HEK293 (cell line): ENCODE results near the gene RAB3GAP2.
"Not testable (repeated sequence)": the region's sequence is repeated elsewhere in the genome, so short reads cannot be mapped to it uniquely, and the experiment has no call there.

ENCODE experiments used
- CTCF ChIA-PET: fragments of 350-600 bp; formaldehyde crosslinking; extraction: SDS; loops from one replicate; lab custom pipeline; 2021; ENCODE audit warnings: antibody characterized with exemption; lab: Yijun Ruan, JAX
- POLR2A ChIA-PET: fragments of 300-600 bp; formaldehyde crosslinking; extraction: SDS; loops from one replicate; lab custom pipeline; 2020; ENCODE audit warnings: antibody characterized with exemption, inconsistent platforms; lab: Yijun Ruan, JAX
- H3K27ac ChIP-seq: fragments of 200-500 bp; sonication (Bioruptor generic); 2 replicates; pipeline ENCODE4 v1.5.1; 2014; ENCODE audit warnings: low read depth, low read length, control low read depth, inconsistent platforms; ENCODE audit errors: extremely low read depth
- H3K36me3 ChIP-seq, 2 experiments: fragments of 200-500 bp in 1 of 2; sonication (Bioruptor generic) in 1 of 2; 1 replicate in 1 of 2; 2 replicates in 1 of 2; pipeline ENCODE4 v1.5.1; 2014 to 2017; ENCODE audit warnings: inconsistent platforms in 2 of 2, low read length in 2 of 2; ENCODE audit not compliant: control insufficient read depth in 2 of 2, insufficient read depth in 1 of 2
- H3K4me1 ChIP-seq: fragments of 200-500 bp; sonication (Bioruptor generic); 2 replicates; pipeline ENCODE4 v1.5.1; 2014; ENCODE audit warnings: mild to moderate bottlenecking, low read length, inconsistent platforms; ENCODE audit not compliant: control insufficient read depth, insufficient read depth
- H3K4me3 ChIP-seq: 2 replicates; pipeline ENCODE4 v1.5.1; 2011; ENCODE audit warnings: low read depth, mild to moderate bottlenecking, control low read depth, low read length, moderate library complexity
- H3K9me3 ChIP-seq: fragments of 200-500 bp; sonication (Bioruptor generic); 2 replicates; pipeline ENCODE4 v1.5.1; 2014; ENCODE audit warnings: low read depth, low read length, inconsistent platforms; ENCODE audit not compliant: control insufficient read depth, insufficient read depth
- GLIS1 ChIP-seq: fragments of 450-650 bp; formaldehyde crosslinking; IDR thresholded peaks from 2 replicates; pipeline ENCODE4 v1.5.1; 2016; ENCODE audit warnings: missing biosample characterization, missing genetic modification characterization
- KLF10 ChIP-seq: fragments of 450-650 bp; IDR thresholded peaks from 2 replicates; pipeline ENCODE4 v1.5.1; 2018; ENCODE audit warnings: missing biosample characterization, mild to moderate bottlenecking, missing genetic modification characterization
- KLF16 ChIP-seq: fragments of 450-650 bp; formaldehyde crosslinking; IDR thresholded peaks from 2 replicates; pipeline ENCODE4 v1.5.1; 2017; ENCODE audit warnings: missing biosample characterization, missing genetic modification characterization
- SALL2 ChIP-seq: fragments of 450-650 bp; formaldehyde crosslinking; IDR thresholded peaks from 2 replicates; pipeline ENCODE4 v1.5.0; 2017; ENCODE audit warnings: missing biosample characterization, mild to moderate bottlenecking, missing genetic modification characterization, borderline replicate concordance
- SCRT1 ChIP-seq: fragments of 450-650 bp; formaldehyde crosslinking; IDR thresholded peaks from 2 replicates; pipeline ENCODE4 v1.5.1; 2016; ENCODE audit warnings: missing biosample characterization, missing genetic modification characterization, borderline replicate concordance
- SCRT2 ChIP-seq: fragments of 450-650 bp; formaldehyde crosslinking; IDR thresholded peaks from 2 replicates; pipeline ENCODE4 v1.5.1; 2016; ENCODE audit warnings: missing biosample characterization, missing genetic modification characterization
- TSHZ1 ChIP-seq: fragments of 450-650 bp; formaldehyde crosslinking; IDR thresholded peaks from 2 replicates; pipeline ENCODE4 v1.5.1; 2016; ENCODE audit warnings: missing biosample characterization, missing genetic modification characterization, borderline replicate concordance
- ZNF10 ChIP-seq: fragments of 450-650 bp; formaldehyde crosslinking; IDR thresholded peaks from 2 replicates; pipeline ENCODE4 v1.5.1; 2017; ENCODE audit warnings: missing biosample characterization, missing genetic modification characterization
- ZNF23 ChIP-seq: fragments of 450-650 bp; formaldehyde crosslinking; IDR thresholded peaks from 2 replicates; pipeline ENCODE4 v1.5.1; 2016; ENCODE audit warnings: missing biosample characterization, missing genetic modification characterization, borderline replicate concordance
- ZNF366 ChIP-seq: fragments of 450-650 bp; formaldehyde crosslinking; conservative IDR thresholded peaks from 2 replicates; pipeline ENCODE4 v1.5.1; 2016; ENCODE audit warnings: missing biosample characterization, missing genetic modification characterization
- ZNF529 ChIP-seq: fragments of 450-650 bp; formaldehyde crosslinking; IDR thresholded peaks from 2 replicates; pipeline ENCODE4 v1.5.1; 2017; ENCODE audit warnings: missing genetic modification characterization, missing biosample characterization; ENCODE audit not compliant: insufficient replicate concordance
- ZNF654 ChIP-seq: fragments of 450-650 bp; formaldehyde crosslinking; IDR thresholded peaks from 2 replicates; pipeline ENCODE4 v1.5.1; 2016; ENCODE audit warnings: low read depth, missing biosample characterization, missing genetic modification characterization
- ZNF843 ChIP-seq: fragments of 450-650 bp; formaldehyde crosslinking; IDR thresholded peaks from 2 replicates; pipeline ENCODE4 v1.5.1; 2016; ENCODE audit warnings: missing biosample characterization, missing genetic modification characterization

The RAB3GAP2 gene

GRCh38 chr1:220119043-220119512 lies 153.2 kb downstream of the RAB3GAP2 start (continued):
- peak; percentile 96 for TF ChIP-seq ZNF366 (tag by site-specific recombination)
- TF ChIP-seq ZNF10: peak; percentile 94
- TF ChIP-seq SCRT1 (tag by site-specific recombination): peak; percentile 59; the same call in 1 of the 2 replicates
- TF ChIP-seq ZNF529 (tag by site-specific recombination): no peak
- peak; percentile 99 for TF ChIP-seq ZNF843 (tag by site-specific recombination)
- TF ChIP-seq KLF16: peak; percentile 70; the same call in 1 of the 2 replicates
- no peak for TF ChIP-seq ZNF23
- no peak for TF ChIP-seq GLIS1 (tag by site-specific recombination)
- TF ChIP-seq TSHZ1 (tag by site-specific recombination): peak; percentile 100
- TF ChIP-seq KLF10 (tag by site-specific recombination): peak; percentile 81

- ChIA-PET POLR2A (interaction anchor here (0.5 to 0.6 kb wide), 2 partner anchors 18 to 75 kb away, joined by 4 read pairs; no protein-coding TSS in a partner anchor), CTCF (interaction anchor here (0.6 to 1.8 kb wide), 16 partner anchors 8 to 652 kb away, joined by 3 to 11 read pairs (median 3); partner anchors contain the start of gene BPNT1)
- Histone ChIP-seq H3K36me3 (peaks cover 49 to 71% of the 10 kb centered on the region in 2 experiments), H3K9me3 (no peaks in the 10 kb centered on the region), H3K27ac (no peak overlapping the region), H3K4me3 (no peak overlapping the region), H3K4me1 (no peaks in the 10 kb centered on the region)
- TF ChIP-seq ZNF654 (tag by site-specific recombination): peak; percentile 9
- TF ChIP-seq SALL2 (tag by site-specific recombination): no peak
Observed at GRCh38 chr1:220113136-220113695, 159.0 kb downstream of the RAB3GAP2 start.

DNA sequence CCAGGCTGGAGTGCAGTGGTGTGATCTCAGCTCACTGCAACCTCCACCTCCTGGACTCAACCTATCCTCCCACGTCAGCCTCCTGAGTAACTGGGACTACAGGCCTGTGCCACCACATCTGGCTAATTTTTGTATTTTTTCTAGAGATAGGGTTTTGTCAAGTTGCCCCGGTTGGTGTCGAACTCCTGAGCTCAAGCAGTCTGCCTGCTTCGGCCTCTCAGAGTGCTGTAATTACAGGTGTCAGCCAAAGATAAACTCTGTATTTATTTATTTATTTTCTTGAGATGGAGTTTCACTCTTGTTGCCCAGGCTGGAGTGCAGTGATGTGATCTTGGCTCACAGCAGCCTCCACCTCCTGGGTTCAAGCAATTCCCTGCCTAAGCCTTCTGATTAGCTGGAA lies 159.7 kb downstream of the RAB3GAP2 start:
- CTCF ChIA-PET: interaction anchor here (0.6 to 1.8 kb wide), 8 partner anchors 10 to 663 kb away, joined by 3 to 11 read pairs (median 4); no protein-coding TSS in a partner anchor
- H3K9me3 ChIP-seq, H3K4me3 ChIP-seq, H3K27ac ChIP-seq, H3K4me1 ChIP-seq: not testable (repeated sequence)
- peaks cover 55 to 74% of the 10 kb centered on the region in 2 experiments for H3K36me3 ChIP-seq
- POLR2A ChIA-PET: interaction anchor here (0.5 to 0.6 kb wide), 2 partner anchors 18 to 75 kb away, joined by 4 read pairs; no protein-coding TSS in a partner anchor

DNA sequence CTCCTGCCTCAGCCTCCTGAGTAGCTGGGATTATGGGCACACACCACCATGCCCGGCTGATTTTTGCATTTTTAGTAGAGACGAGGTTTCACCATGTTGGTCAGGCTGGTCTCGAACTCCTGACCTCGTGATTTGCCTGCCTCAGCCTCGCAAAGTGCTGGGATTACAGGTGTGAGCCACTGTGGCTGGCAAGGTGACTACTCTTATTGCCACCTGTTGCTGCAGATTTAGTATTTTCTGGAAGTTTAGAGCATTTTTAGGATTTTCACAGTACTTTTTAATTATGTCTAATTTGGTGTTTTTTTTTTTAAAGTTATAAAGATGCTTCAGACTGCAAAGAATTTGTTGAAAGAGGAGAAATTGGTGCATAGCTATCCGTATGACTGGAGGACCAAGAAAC lies 161.8 kb downstream of the RAB3GAP2 start:
- peaks cover 58 to 81% of the 10 kb centered on the region in 2 experiments for H3K36me3 ChIP-seq
- POLR2A ChIA-PET: interaction anchor here (1.2 kb wide), 1 partner anchor 13 kb away, joined by 3 read pairs; no protein-coding TSS in a partner anchor
- TF ChIP-seq SCRT1 (tag by site-specific recombination) (peak; percentile 83), SCRT2 (tag by site-specific recombination) (peak; percentile 86)
- H3K9me3 ChIP-seq, H3K27ac ChIP-seq, H3K4me1 ChIP-seq, CTCF ChIA-PET, H3K4me3 ChIP-seq: not testable (repeated sequence)
